IPS-18a (cell line): ENCODE data around the gene AIFM3.

Experiments used
- H3K27ac ChIP-seq: one replicate; pipeline ENCODE4 v1.5.1; 2013; ENCODE audit warnings: low read length
- H3K27me3 ChIP-seq: one replicate; pipeline ENCODE4 v1.6.1; 2013; ENCODE audit warnings: mild to moderate bottlenecking, low read length; ENCODE audit not compliant: control insufficient read depth, insufficient read depth
- H3K36me3 ChIP-seq: one replicate; pipeline ENCODE4 v1.6.1; 2013; ENCODE audit warnings: low read depth, low read length; ENCODE audit not compliant: control insufficient read depth
- H3K4me1 ChIP-seq: one replicate; pipeline ENCODE4 v1.6.1; 2013; ENCODE audit warnings: low read depth, low read length; ENCODE audit not compliant: control insufficient read depth
- H3K4me3 ChIP-seq: one replicate; pipeline ENCODE4 v1.5.1; 2013; ENCODE audit warnings: low read length
- H3K9ac ChIP-seq: one replicate; pipeline ENCODE4 v1.6.1; 2013; ENCODE audit warnings: mild to moderate bottlenecking, low read length, moderate library complexity
- H3K9me3 ChIP-seq: one replicate; pipeline ENCODE4 v1.6.1; 2013; ENCODE audit warnings: low read depth, low read length; ENCODE audit not compliant: control insufficient read depth

AIFM3 gene

DNA sequence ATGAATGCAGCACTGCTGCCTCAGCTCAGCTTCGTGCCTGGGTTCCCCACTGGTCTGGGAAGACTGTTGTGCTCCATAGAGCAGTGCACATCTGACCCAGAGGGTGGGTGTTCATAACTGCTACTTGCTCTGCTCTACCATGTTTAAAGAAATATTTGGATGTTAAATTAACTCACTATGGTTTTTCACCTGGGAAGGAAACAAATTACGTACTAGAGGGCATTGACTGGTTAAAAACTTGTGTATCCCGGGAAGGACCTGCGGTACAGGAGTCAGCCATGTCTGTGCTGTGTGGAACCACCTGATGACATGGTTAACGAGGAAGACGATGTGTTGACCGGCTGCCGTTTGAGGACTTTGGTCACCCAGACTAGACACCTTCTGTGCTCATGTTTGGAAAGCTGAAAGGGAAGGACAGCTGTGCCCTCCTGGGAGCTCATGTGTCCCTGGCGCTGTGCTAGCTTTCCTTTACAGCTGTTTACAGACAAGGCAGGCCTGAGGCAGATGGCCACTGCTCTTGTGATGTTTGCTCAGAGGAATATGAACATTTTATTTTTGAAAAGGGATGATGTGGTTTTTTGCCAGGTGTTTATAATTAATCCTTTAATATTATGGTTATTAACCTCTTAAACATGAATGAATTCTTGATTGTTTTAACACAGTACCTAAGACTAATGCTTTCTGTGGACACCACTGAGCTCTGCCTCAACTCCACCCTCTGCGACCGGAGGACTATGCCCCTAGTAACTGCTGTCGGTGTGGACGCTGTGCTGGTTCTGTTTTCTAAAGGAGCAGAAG lies 14.3 kb upstream of the AIFM3 start:
- peaks cover 15% of the 10 kb centered on the region for H3K27me3 ChIP-seq
- H3K36me3 ChIP-seq: peaks cover 42% of the 10 kb centered on the region
- H3K4me3 ChIP-seq: no peak overlapping the region
- no peak overlapping the region for H3K27ac ChIP-seq
- no peak overlapping the region for H3K9ac ChIP-seq
- no peaks in the 10 kb centered on the region for H3K9me3 ChIP-seq
- H3K4me1 ChIP-seq: no peaks in the 10 kb centered on the region

DNA sequence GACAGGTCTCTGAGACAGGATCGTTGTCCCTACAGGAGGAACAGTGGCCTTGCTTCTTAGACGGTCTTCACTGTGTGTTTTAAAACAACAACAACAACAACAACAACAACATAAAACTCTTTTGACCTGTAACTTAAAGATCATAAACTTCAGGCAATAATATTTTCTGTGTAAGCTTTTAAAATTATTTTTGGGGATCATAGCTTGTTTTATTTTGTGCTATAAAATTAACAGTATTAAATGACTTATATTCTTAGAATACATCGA lies 13.8 kb upstream of the AIFM3 start:
- Histone ChIP-seq H3K9me3 (no peaks in the 10 kb centered on the region), H3K36me3 (peaks cover 42% of the 10 kb centered on the region), H3K27me3 (peaks cover 21% of the 10 kb centered on the region), H3K27ac (no peak overlapping the region), H3K9ac (no peak overlapping the region), H3K4me3 (no peak overlapping the region), H3K4me1 (peaks cover 3% of the 10 kb centered on the region)

DNA sequence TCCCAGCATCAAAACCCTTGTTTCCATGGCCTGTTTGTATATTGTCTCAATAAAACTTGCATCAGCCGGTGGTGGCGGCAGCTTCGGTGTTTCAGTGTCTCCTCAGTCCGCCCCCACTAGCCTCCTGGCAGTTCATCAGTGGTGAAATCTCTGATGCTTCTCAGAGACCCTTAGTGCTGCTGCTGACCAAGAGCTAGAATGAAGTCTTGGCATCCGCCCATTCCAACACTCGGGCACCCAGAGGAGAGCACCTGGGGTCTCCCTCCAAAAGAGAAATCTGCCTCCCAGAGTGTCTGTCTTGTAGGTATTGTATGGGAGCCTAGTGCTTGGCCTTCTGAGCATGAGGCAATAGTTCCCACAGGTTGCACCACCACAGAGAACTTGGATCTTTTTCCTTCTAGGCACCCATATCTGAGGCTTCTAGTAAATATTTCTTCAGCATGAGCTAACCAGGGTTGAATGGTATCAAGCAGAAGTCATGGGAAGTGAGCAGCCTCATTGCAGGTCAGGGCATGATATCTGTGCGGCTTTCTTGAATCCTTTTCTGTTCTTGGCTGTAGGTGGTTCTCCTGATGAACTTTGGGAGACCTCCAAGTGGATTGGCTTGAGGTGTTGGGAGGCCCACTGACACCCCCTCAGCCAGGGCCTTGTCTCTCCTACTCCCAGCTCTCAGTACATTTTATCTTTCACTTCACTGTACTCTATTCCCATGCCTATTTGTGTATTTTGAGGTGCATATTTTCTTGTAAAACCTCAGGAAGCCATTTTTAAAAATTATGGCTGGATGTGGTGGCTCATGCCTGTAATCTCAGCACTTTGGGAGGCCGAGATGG lies 13.2 kb upstream of the AIFM3 start:
- H3K4me3 ChIP-seq: no peak overlapping the region
- peaks cover 4% of the 10 kb centered on the region for H3K4me1 ChIP-seq
- no peaks in the 10 kb centered on the region for H3K9me3 ChIP-seq
- H3K36me3 ChIP-seq: peaks cover 42% of the 10 kb centered on the region
- no peak overlapping the region for H3K9ac ChIP-seq
- H3K27ac ChIP-seq: no peak overlapping the region
- H3K27me3 ChIP-seq: peaks cover 27% of the 10 kb centered on the region

DNA sequence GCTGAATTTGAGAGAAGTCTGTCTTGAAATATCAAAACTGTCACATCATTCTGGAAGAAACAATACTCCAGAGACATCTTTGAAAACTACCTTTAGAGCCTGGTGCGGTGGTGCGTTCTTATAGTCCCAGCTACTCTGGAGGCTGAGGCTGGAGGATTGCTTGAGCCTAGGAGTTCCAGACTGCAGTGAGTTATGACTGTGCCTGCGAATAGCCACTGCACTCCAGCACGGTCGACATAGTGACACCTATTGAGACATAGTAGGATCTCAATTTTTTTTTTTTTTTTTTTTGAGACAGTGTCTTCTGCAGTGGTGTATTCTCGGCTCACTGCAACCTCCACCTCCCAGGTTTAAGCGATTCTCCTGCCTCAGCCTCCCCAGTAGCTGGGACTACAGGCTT lies 11.5 kb upstream of the AIFM3 start:
- H3K9me3 ChIP-seq: no peaks in the 10 kb centered on the region
- peaks cover 4% of the 10 kb centered on the region for H3K4me1 ChIP-seq
- no peak overlapping the region for H3K4me3 ChIP-seq
- peaks cover 29% of the 10 kb centered on the region for H3K36me3 ChIP-seq
- H3K9ac ChIP-seq: no peak overlapping the region
- H3K27me3 ChIP-seq: peaks cover 28% of the 10 kb centered on the region
- no peak overlapping the region for H3K27ac ChIP-seq

DNA sequence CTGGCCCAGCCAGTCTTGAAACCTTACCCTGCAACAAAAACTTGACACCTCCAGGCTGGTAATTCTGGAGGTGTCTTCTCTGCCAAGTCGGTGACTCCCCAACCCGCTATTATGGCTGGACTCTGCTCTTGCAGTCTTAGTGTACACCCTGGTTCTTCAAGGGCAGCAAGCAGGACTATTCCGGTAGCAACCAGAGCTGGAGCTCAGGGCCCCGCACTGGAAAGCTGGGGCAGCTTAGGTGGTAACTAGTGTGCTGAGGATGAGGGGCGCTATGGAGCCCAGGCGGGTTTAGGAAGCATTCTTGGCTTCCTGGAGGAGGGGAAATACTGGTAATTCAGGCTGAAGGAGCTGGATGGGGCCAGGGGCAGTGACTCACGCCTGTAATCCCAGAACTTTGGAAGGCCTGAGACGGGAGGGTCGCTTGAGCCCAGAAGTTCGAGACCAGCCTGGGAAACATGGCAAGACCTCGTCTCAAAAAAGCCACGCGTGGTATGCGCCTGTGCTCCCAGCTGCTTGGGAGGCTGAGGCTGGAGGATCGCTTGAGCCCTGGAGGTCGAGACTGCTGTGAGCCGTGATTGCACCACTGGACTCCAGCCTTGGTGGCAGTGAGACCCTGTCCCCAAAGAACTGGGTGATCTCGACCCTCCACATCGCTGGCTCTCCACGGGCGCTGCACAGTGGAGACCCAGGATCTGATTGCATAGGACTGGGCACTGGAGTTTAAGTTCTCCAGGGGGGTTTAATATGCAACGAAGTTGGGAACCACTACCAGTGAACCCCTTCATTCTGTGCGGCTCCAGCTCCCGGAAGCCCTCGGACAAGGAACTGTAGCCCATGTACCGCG lies 10.6 kb upstream of the AIFM3 start:
- no peak overlapping the region for H3K27ac ChIP-seq
- H3K4me3 ChIP-seq: peak overlapping the region; percentile 50
- no peaks in the 10 kb centered on the region for H3K9me3 ChIP-seq

DNA sequence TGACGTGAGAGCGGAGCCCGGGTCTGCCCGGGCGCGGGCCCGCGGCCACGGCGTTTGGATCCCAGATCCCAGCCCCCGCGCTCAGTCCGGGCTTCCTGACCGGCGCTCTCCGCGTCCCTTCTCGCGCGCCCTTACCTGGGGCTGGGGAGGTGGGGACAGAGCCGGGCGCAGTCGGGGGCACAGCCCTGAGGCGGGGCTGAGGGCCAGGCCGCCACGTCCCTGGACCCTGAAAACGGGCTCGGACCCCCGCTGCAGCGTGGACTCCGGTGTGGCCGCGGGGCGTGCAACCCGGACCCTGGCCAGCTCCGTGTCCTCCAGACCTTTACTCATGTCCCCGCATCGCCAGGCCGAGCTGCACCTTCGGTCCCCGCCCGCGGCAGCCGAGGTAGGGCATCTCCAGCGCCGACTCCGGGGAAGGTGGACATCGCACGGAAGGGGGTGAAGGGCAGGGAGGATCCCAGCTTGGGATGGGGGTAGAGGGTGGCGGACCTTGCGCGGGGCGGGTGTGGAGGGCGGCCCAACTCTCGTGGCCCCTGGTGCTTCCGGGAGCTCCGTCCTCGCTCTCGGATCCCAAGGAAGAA lies 9.9 kb upstream of the AIFM3 start:
- Histone ChIP-seq H3K9me3 (no peaks in the 10 kb centered on the region), H3K4me3 (peak overlapping the region; percentile 50), H3K4me1 (peaks cover 4% of the 10 kb centered on the region), H3K36me3 (peaks cover 14% of the 10 kb centered on the region), H3K27ac (no peak overlapping the region), H3K27me3 (peaks cover 29% of the 10 kb centered on the region), H3K9ac (no peak overlapping the region)

More for the DNA sequence above, 10.6 kb upstream of the AIFM3 start:
- H3K27me3 ChIP-seq: peaks cover 28% of the 10 kb centered on the region
- H3K36me3 ChIP-seq: peaks cover 20% of the 10 kb centered on the region
- H3K9ac ChIP-seq: no peak overlapping the region
- peaks cover 4% of the 10 kb centered on the region for H3K4me1 ChIP-seq

DNA sequence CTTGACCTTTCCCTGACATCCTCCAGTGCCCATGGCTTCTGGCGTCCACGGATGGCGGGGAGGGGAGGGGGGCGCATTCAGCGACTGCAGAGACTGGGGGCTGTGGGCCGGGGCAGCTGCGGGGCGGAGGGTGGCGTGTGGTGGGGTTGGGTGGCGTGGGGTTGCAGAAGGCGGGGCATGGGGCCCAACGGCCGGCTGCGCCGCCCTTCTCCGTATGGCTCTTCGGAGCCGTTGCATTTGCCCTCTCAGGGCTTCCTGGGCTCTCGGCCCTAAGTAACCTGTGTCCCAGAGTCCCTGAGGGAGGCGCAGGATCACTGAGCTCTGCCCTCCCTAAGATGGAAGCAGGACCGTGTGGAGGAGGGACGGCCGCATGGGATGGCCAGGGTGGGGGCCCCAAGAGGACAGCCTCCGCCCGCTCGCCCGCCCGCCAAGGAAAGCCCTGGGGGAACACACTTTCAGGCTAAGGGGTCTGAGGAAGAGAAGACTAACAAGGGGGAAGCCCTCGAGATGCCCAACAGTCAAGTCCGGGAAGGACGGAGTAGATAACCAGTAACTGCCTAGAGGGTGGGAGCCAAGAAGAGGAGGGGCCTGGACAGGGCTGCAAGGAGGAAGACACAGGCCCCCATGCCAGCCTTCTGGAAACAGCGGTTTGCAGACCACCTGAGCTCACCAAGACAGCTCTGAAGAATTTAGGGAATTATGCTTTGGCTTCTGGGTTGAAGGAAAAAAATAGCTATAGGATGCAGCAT lies 9.2 kb upstream of the AIFM3 start:
- no peaks in the 10 kb centered on the region for H3K9me3 ChIP-seq
- no peak overlapping the region for H3K27ac ChIP-seq
- H3K27me3 ChIP-seq: peaks cover 35% of the 10 kb centered on the region
- H3K9ac ChIP-seq: no peak overlapping the region
- peaks cover 8% of the 10 kb centered on the region for H3K36me3 ChIP-seq
- peak overlapping the region; percentile 50 for H3K4me3 ChIP-seq
- peaks cover 4% of the 10 kb centered on the region for H3K4me1 ChIP-seq

DNA sequence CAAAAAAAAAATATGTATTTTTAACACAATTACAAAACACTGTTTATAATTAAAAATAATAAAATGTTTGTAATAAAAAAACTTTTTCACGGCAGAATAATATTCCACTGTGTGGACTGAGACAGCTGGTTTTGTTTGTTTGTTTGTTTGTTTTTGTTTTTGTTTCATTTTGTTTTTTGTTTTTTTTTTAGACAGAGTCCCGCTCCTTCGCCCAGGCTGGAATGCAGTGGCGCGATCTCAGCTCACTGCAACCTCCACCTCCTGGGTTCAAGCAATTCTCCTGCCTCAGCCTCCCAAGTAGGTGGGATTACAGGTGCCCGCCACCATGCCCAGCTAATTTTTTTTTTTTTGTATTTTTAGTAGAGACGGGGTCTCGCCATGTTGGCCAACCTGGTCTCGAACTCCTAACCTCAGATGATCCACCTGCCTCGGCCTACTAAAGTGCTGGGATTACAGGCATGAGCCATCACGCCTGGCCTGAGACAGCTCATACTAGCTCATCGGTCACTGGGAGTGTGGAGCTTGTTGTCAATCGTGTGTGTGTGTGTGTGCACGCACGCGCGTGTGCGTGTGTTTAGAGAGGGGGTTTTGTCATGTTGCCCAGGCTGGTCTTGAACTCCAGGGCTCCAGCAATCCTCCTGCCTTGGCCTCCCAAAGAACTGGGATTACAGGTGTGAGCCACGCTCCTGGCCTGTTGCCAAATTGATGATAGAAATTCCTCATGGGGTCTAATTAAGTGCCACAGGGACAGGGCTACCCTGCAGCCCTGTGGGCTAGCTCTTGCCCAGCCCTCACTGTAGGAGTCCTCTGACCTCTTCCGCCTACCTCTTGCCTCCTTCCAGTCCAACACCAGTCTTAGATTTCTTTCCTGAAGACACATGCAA lies 7.2 kb upstream of the AIFM3 start:
- Histone ChIP-seq H3K27me3 (peaks cover 55% of the 10 kb centered on the region), H3K9me3 (no peaks in the 10 kb centered on the region), H3K9ac (no peak overlapping the region), H3K4me1 (peaks cover 9% of the 10 kb centered on the region), H3K36me3 (no peaks in the 10 kb centered on the region), H3K4me3 (no peak overlapping the region), H3K27ac (no peak overlapping the region)

DNA sequence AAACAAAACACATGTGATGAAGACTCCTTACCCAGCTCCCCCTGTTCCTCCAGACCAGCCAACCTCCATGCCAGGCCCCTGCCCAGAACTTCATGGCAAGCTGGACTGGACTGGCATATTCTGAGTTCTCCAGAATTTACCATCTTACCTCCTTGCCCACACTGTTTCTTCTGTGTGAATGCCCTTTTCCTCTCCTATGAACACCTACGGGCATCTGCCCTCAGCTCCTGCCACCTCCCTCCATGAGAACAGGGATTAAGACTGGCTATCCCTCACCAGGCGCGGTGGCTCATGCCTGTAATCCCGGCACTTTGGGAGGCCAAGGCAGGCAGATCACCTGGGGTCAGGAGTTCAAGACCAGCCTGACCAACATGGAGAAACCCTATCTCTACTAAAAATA lies 6.4 kb upstream of the AIFM3 start:
- no peaks in the 10 kb centered on the region for H3K9me3 ChIP-seq
- no peaks in the 10 kb centered on the region for H3K36me3 ChIP-seq
- H3K9ac ChIP-seq: no peak overlapping the region
- no peak overlapping the region for H3K4me3 ChIP-seq
- H3K4me1 ChIP-seq: peaks cover 9% of the 10 kb centered on the region
- peaks cover 61% of the 10 kb centered on the region for H3K27me3 ChIP-seq
- H3K27ac ChIP-seq: no peak overlapping the region

DNA sequence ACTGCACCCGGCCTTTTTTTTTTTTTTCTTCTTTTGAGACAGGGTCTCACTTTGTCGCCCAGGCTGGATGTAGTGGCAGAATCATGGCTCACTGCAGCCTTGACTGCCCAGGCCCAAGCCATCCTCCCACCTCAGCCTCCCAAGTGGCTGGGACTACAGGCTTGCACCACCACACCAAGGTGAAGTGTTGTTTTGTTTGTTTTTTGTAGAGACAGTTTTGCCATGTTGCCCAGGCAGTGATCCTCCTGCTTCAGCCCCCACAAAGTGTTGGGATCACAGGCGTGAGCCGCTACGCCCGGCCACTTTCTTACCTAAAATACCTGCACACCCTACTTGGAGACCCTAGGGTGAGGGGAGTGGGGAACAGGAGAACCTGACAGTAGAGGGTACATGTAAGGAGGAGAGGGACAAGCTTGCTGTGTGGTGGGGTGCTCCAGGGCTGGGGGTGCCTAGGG lies 4.5 kb upstream of the AIFM3 start:
- Histone ChIP-seq H3K27me3 (peaks cover 67% of the 10 kb centered on the region), H3K9ac (no peak overlapping the region)

More for the DNA sequence above, 4.5 kb upstream of the AIFM3 start:
- Histone ChIP-seq H3K9me3 (no peaks in the 10 kb centered on the region), H3K4me1 (peaks cover 13% of the 10 kb centered on the region), H3K4me3 (no peak overlapping the region), H3K36me3 (no peaks in the 10 kb centered on the region), H3K27ac (no peak overlapping the region)
